GM12878 (cell line): Measurements from ENCODE around the gene MTHFD1L. TPM values are rescaled to one million over a fixed set of nuclear protein-coding genes. Genes with fewer than 3 reads are reported as not detected.

Source experiments
- ATAC-seq: fragments of 200-7000 bp; cut with Tn5 transposase; 3 replicates; pipeline ENCODE4 v1.9.1; 2020; ENCODE audit warnings: mild to moderate bottlenecking, moderate library complexity
- BruUV-seq: library from RNA; stranded (reverse); fragments of 400-500 nt; replicated peaks from 2 replicates; lab custom pipeline; 2021; lab: Mats Ljungman, UMichigan
- CTCF ChIA-PET: fragments of 300-600 bp; sonication (Branson Sonifier 250); formaldehyde crosslinking; extraction: SDS; loops from one replicate; lab custom pipeline; 2021; ENCODE audit warnings: inconsistent platforms; lab: Yijun Ruan, JAX
- POLR2A ChIA-PET: fragments of 350-600 bp; formaldehyde crosslinking; extraction: SDS; loops from one replicate; lab custom pipeline; 2021; ENCODE audit warnings: inconsistent platforms; lab: Charles Lee
- RAD21 ChIA-PET: fragments of 300-600 bp; sonication (Branson Sonifier 250); formaldehyde crosslinking; loops from one replicate; lab custom pipeline; 2023; ENCODE audit warnings: antibody characterized with exemption; ENCODE audit not compliant: unreplicated experiment; lab: Charles Lee
- SMC1A ChIA-PET: fragments of 300-600 bp; sonication (Branson Sonifier 250); formaldehyde crosslinking; loops from one replicate; lab custom pipeline; 2023; ENCODE audit not compliant: unreplicated experiment, uncharacterized antibody; lab: Charles Lee
- DNase-seq: peaks from one replicate; pipeline ENCODE4 v3.0.0-alpha.2; 2011; ENCODE audit warnings: low read depth, low spot score
- FAIRE-seq: peaks from 3 replicates; lab custom pipeline; 2011; peaks lifted over from hg19 to GRCh38; lab: Jason Lieb, UNC
- H2AFZ ChIP-seq: 2 replicates; pipeline ENCODE4 v1.6.0; 2011; ENCODE audit warnings: low read depth, low read length, control low read depth; ENCODE audit not compliant: control insufficient read depth
- H3K27ac ChIP-seq: 2 replicates; pipeline ENCODE4 v1.5.1; 2011; ENCODE audit warnings: control low read depth; ENCODE audit not compliant: control insufficient read depth, insufficient read depth
- H3K27me3 ChIP-seq, 2 experiments: replicated peaks in 1 of 2; 2 replicates each; pipeline versions ENCODE4 v1.6.0 to v1.6.1; 2011; ENCODE audit warnings: low read length in 1 of 2; ENCODE audit not compliant: control insufficient read depth in 2 of 2, insufficient read depth in 2 of 2
- H3K36me3 ChIP-seq, 2 experiments: 2 replicates each; pipeline ENCODE4 v1.5.1; 2011; ENCODE audit warnings: low read length in 1 of 2; ENCODE audit not compliant: control insufficient read depth in 2 of 2, insufficient read depth in 2 of 2
- H3K4me1 ChIP-seq: 2 replicates; pipeline ENCODE4 v1.6.1; 2011; ENCODE audit warnings: mild to moderate bottlenecking, low read length, moderate library complexity, mixed read lengths; ENCODE audit not compliant: control insufficient read depth, insufficient read depth
- H3K4me2 ChIP-seq: 2 replicates; pipeline ENCODE4 v1.6.0; 2011; ENCODE audit warnings: control low read depth; ENCODE audit not compliant: control insufficient read depth, insufficient read depth
- H3K4me3 ChIP-seq: fragments of 200-600 bp; sonication (generic); 2 replicates; pipeline ENCODE4 v1.5.1; 2016
- H3K79me2 ChIP-seq: 2 replicates; pipeline ENCODE4 v1.6.0; 2011; ENCODE audit warnings: low read length; ENCODE audit not compliant: control insufficient read depth, insufficient read depth
- H3K9ac ChIP-seq: 2 replicates; pipeline ENCODE4 v1.8.0; 2011; ENCODE audit warnings: low read length, control low read depth, mixed read lengths; ENCODE audit not compliant: control insufficient read depth, insufficient read depth
- H3K9me3 ChIP-seq: replicated peaks from 3 replicates; pipeline ENCODE4 v1.5.1; 2011; ENCODE audit warnings: mild to moderate bottlenecking, low read length; ENCODE audit not compliant: control insufficient read depth, insufficient read depth
- H4K20me1 ChIP-seq: 2 replicates; pipeline ENCODE4 v1.6.0; 2011; ENCODE audit not compliant: control insufficient read depth, insufficient read depth
- BCLAF1 ChIP-seq: fragments of 450-650 bp; IDR thresholded peaks from 2 replicates; pipeline ENCODE4 v1.6.1; 2017; ENCODE audit warnings: antibody characterized with exemption, mild to moderate bottlenecking, moderate library complexity
- CBX3 ChIP-seq: fragments of 200-600 bp; sonication (generic); IDR thresholded peaks from 2 replicates; pipeline ENCODE4 v1.6.1; 2016; ENCODE audit warnings: low read depth, borderline replicate concordance
- CTCF ChIP-seq, 3 experiments: IDR thresholded peaks in 2 of 3; conservative IDR thresholded peaks in 1 of 3; 2 replicates each; pipeline ENCODE4 v1.5.1; 2011; ENCODE audit warnings: low read depth in 3 of 3, low read length in 3 of 3, mild to moderate bottlenecking in 3 of 3, control low read depth in 2 of 3, moderate library complexity in 2 of 3, inconsistent platforms in 1 of 3, mixed read lengths in 1 of 3; ENCODE audit not compliant: control insufficient read depth in 2 of 3, insufficient read depth in 1 of 3; ENCODE audit errors: extremely low read depth in 1 of 3
- FOXK2 ChIP-seq: fragments of 450-650 bp; IDR thresholded peaks from 2 replicates; pipeline ENCODE4 v1.6.1; 2017; ENCODE audit warnings: mild to moderate bottlenecking, moderate library complexity
- HDAC2 ChIP-seq: fragments of 200-600 bp; sonication (generic); IDR thresholded peaks from 2 replicates; pipeline ENCODE4 v1.6.1; 2017
- IKZF1 ChIP-seq: fragments of 450-650 bp; conservative IDR thresholded peaks from 2 replicates; pipeline ENCODE4 v1.6.1; 2017; ENCODE audit warnings: antibody characterized with exemption, mild to moderate bottlenecking
- IRF3 ChIP-seq: fragments of 450-650 bp; IDR thresholded peaks from 2 replicates; pipeline ENCODE4 v1.6.1; 2014; ENCODE audit warnings: mild to moderate bottlenecking
- NRF1 ChIP-seq: conservative IDR thresholded peaks from 2 replicates; pipeline ENCODE4 v1.6.1; 2011; ENCODE audit warnings: mild to moderate bottlenecking, low read depth, low read length, improper control_type of control experiment
- WGBS: methylation state at CpG from one replicate; pipeline ENCODE4 v1.1.6; 2016; ENCODE audit warnings: low lambda C conversion rate; ENCODE audit not compliant: insufficient replicate concordance, insufficient coverage; ENCODE audit errors: missing lambda C conversion rate; 5-methylcytosine and 5-hydroxymethylcytosine counted together
- in situ Hi-C: fragments of 300-500 bp; cut with MboI; formaldehyde crosslinking; loops from 9 replicates; pipeline ENCODE4 v1.14.3; 2018; ENCODE audit warnings: mixed read lengths
- intact Hi-C: fragments of 100-400 bp; cut with micrococcal nuclease; formaldehyde crosslinking; loops from one replicate; pipeline ENCODE4 v1.14.2; 2022; ENCODE audit not compliant: unreplicated experiment
- polyA plus RNA-seq, 11 experiments: library from polyadenylated mRNA; depleted of rRNA in 4 of 11; unstranded in 6 of 11; stranded (reverse) in 5 of 11; fragments of >200 nt; fragmentation: Nextera tagmentation in 4 of 11; fragmentation: Illumina TruSeq in 1 of 11; extraction: Ambion mirVana in 4 of 11; extraction: Trizol in 1 of 11; gene quantifications; 1 replicate in 1 of 11; 2 replicates in 10 of 11; pipeline versions ENCODE4 v1.2.1 to v1.2.3, GENCODE V29; 2011 to 2016; ENCODE audit warnings: inconsistent platforms in 2 of 11, missing spikeins in 2 of 11, low read depth in 1 of 11
- total RNA-seq, 4 experiments: library from RNA; depleted of rRNA in 3 of 4; stranded (reverse); fragments of >200 nt in 3 of 4; fragmentation: Illumina TruSeq in 1 of 4; extraction: Trizol in 1 of 4; gene quantifications; 2 replicates each; pipeline versions ENCODE4 v1.2.1 to v1.2.3, GENCODE V29; 2013 to 2021

MTHFD1L gene
- total and polyA plus RNA-seq, 10 of the 15 experiments (the other 5 are each of a cell fraction or from before 2014, with no cell fraction given), result 11.7 to 75.5 (median 28.8) TPM

GRCh38 chr6:151007076-151007475 lies 141.6 kb downstream of the MTHFD1L start:
- Histone ChIP-seq H3K27me3 (no peaks in the 10 kb centered on the region), H3K36me3 (peaks cover 0 to 6% of the 10 kb centered on the region in 2 experiments; a peak in 2 of 4 replicates), H3K4me2 (no peak overlapping the region), H3K9me3 (no peaks in the 10 kb centered on the region), H4K20me1 (no peaks in the 10 kb centered on the region), H3K4me1 (peaks cover 2% of the 10 kb centered on the region), H3K4me3 (no peak overlapping the region), H3K79me2 (no peaks in the 10 kb centered on the region), H3K27ac (no peak overlapping the region), H3K9ac (no peak overlapping the region), H2AFZ (no peak overlapping the region)
- ChIA-PET CTCF (interaction anchor here (0.6 to 1.7 kb wide), 4 partner anchors 11 to 1000 kb away, joined by 3 to 5 read pairs (median 4); no protein-coding TSS in a partner anchor), POLR2A (no interaction called here), SMC1A (no interaction called here)
- 94% methylated on average over 3 of the region's 3 CpGs for WGBS
- no peak for DNase-seq
- BruUV-seq, result no TSS peak
- intact Hi-C loops, result no loop called here
- TF ChIP-seq IRF3 (no peak), NRF1 (no peak)
- TF ChIP-seq, all 136 proteins: peak for 0
- in situ Hi-C loops, result no loop called here
- ATAC-seq (no peak), FAIRE-seq (no peak)
- RAD21 ChIA-PET, result no interaction called here

- Histone ChIP-seq H3K9ac (no peak overlapping the region), H3K9me3 (no peaks in the 10 kb centered on the region), H3K27me3 (no peaks in the 10 kb centered on the region), H3K4me2 (no peak overlapping the region), H3K4me3 (no peak overlapping the region), H2AFZ (no peak overlapping the region), H3K4me1 (no peaks in the 10 kb centered on the region), H3K79me2 (no peaks in the 10 kb centered on the region), H3K36me3 (peaks cover 0 to 10% of the 10 kb centered on the region in 2 experiments; a peak in 3 of 4 replicates)
- ChIA-PET POLR2A (no interaction called here), SMC1A (no interaction called here), RAD21 (no interaction called here), CTCF (interaction anchor here (0.6 to 1.7 kb wide), 4 partner anchors 11 to 1001 kb away, joined by 3 to 5 read pairs (median 4); no protein-coding TSS in a partner anchor)
- intact Hi-C loops (no loop called here), in situ Hi-C loops (no loop called here)
- FAIRE-seq, result no peak
- ATAC-seq, result no peak
- no peak for DNase-seq
- BruUV-seq, result no TSS peak
- 100% methylated on average over 4 of the region's 4 CpGs for WGBS
- no peak for TF ChIP-seq BCLAF1
- TF ChIP-seq HDAC2, result no peak
- TF ChIP-seq CTCF (IDR thresholded peaks at IDR 0.05 in 2 of 3, conservative IDR thresholded peaks at IDR 0.05 in 1 of 3; ENCODE audit: control insufficient read depth in 2 of 3, extremely low read depth in 1 of 3, insufficient read depth in 1 of 3, low read depth in 3 of 3, low read length in 3 of 3), result no peak
- TF ChIP-seq CBX3, result no peak
- no peak for TF ChIP-seq IKZF1
- TF ChIP-seq FOXK2, result no peak
- TF ChIP-seq, all 136 proteins: peak for 0
- Histone ChIP-seq H3K27ac (no peak overlapping the region), H4K20me1 (no peaks in the 10 kb centered on the region)
Measured at GRCh38 chr6:151007922-151008321, 142.4 kb downstream of the MTHFD1L start.
